Thymus (tissue), 11 donors: ENCODE measurements around the gene EPB42. TPM values are rescaled to one million over a fixed set of nuclear protein-coding genes. Genes with fewer than 3 reads are reported as not detected.
"Not testable (repeated sequence)": the region's sequence is repeated elsewhere in the genome, so short reads cannot be mapped to it uniquely, and the experiment has no call there.

ENCODE experiments used
- DNase-seq, 9 donors: peaks; one replicate each; pipeline ENCODE4 v3.0.0-alpha.2; 2013; ENCODE audit warnings: low spot score in 9 of 9, low read depth in 6 of 9, missing footprints in 1 of 9
- H3K27ac ChIP-seq, 2 donors: one replicate each; pipeline ENCODE4 v1.5.1; 2013; ENCODE audit warnings: control low read depth in 1 of 2, low read depth in 1 of 2, low read length in 1 of 2, mild to moderate bottlenecking in 1 of 2, moderate library complexity in 1 of 2
- H3K27me3 ChIP-seq, 2 donors: one replicate each; pipeline ENCODE4 v1.5.1; 2013; ENCODE audit warnings: low read length in 1 of 2; ENCODE audit not compliant: control insufficient read depth in 2 of 2, insufficient read depth in 1 of 2
- H3K36me3 ChIP-seq, 2 donors: one replicate each; pipeline ENCODE4 v1.5.1; 2013; ENCODE audit warnings: low read length in 1 of 2, mild to moderate bottlenecking in 1 of 2, moderate library complexity in 1 of 2; ENCODE audit not compliant: control insufficient read depth in 2 of 2, insufficient read depth in 2 of 2
- H3K4me1 ChIP-seq, 2 donors: one replicate each; pipeline ENCODE4 v1.5.1; 2013; ENCODE audit warnings: low read length in 2 of 2; ENCODE audit not compliant: control insufficient read depth in 2 of 2, insufficient read depth in 2 of 2
- H3K4me3 ChIP-seq, 2 donors: one replicate each; pipeline ENCODE4 v1.5.1; 2013; ENCODE audit warnings: low read length in 2 of 2, control low read depth in 1 of 2, mild to moderate bottlenecking in 1 of 2
- H3K9me3 ChIP-seq, 2 donors: one replicate each; pipeline ENCODE4 v1.5.1; 2013; ENCODE audit warnings: low read length in 1 of 2, mild to moderate bottlenecking in 1 of 2; ENCODE audit not compliant: control insufficient read depth in 2 of 2, insufficient read depth in 1 of 2
- WGBS: extraction: QIAGEN DNeasy Blood & Tissue Kit; methylation state at CpG from one replicate; pipeline ENCODE4 v1.1.7; 2013; 5-methylcytosine and 5-hydroxymethylcytosine counted together
- polyA plus RNA-seq: library from polyadenylated mRNA; stranded (reverse); fragments of 200-250 nt; gene quantifications from one replicate; pipeline ENCODE4 v1.2.3, GENCODE V29; 2013
- total RNA-seq: library from RNA; stranded (reverse); fragments of 120-200 nt; gene quantifications from one replicate; pipeline ENCODE4 v1.2.4, GENCODE V29; 2013
- donor health status: healthy.

EPB42 gene
- total and polyA plus RNA-seq, 2 donors = 0.21 to 2.8 TPM

GRCh38 chr15:43197773-43198172 is 23.0 kb downstream of the EPB42 start:
- not testable (repeated sequence) for H3K4me1 ChIP-seq, DNase-seq, H3K9me3 ChIP-seq, H3K4me3 ChIP-seq, H3K27me3 ChIP-seq, H3K27ac ChIP-seq
- WGBS = 95% methylated on average over 3 of the region's 3 CpGs
- H3K36me3 ChIP-seq = peaks cover 17 to 24% of the 10 kb centered on the region in 2 donors

- no peaks in the 10 kb centered on the region for H3K27me3 ChIP-seq
- no peaks in the 10 kb centered on the region for H3K4me1 ChIP-seq
- no peaks in the 10 kb centered on the region for H3K9me3 ChIP-seq
- no peak for DNase-seq
- H3K36me3 ChIP-seq = peaks cover 25 to 29% of the 10 kb centered on the region in 2 donors
- WGBS = 96% methylated on average over 10 of the region's 10 CpGs
- no peak overlapping the region for H3K27ac ChIP-seq
- no peak overlapping the region for H3K4me3 ChIP-seq
Observed at GRCh38 chr15:43196760-43197548, 23.9 kb downstream of the EPB42 start.

GRCh38 chr15:43194795-43195194 is 26.0 kb downstream of the EPB42 start:
- 97% methylated on average over 2 of the region's 2 CpGs for whole genome bisulfite sequencing
- H3K36me3 ChIP-seq = peaks cover 47% of the 10 kb centered on the region in 2 donors

GRCh38 chr15:43193710-43194109 is 27.1 kb downstream of the EPB42 start:
- no peak overlapping the region for H3K4me3 ChIP-seq
- no peaks in the 10 kb centered on the region for H3K4me1 ChIP-seq
- H3K27me3 ChIP-seq = no peaks in the 10 kb centered on the region
- 100% methylated on average over 2 of the region's 2 CpGs for WGBS
- no peak for DNase-seq
- no peaks in the 10 kb centered on the region for H3K9me3 ChIP-seq
- H3K27ac ChIP-seq = no peak overlapping the region
- peaks cover 52 to 54% of the 10 kb centered on the region in 2 donors for H3K36me3 ChIP-seq

More at GRCh38 chr15:43194795-43195194, 26.0 kb downstream of the EPB42 start:
- no peaks in the 10 kb centered on the region for H3K27me3 ChIP-seq
- H3K9me3 ChIP-seq = no peaks in the 10 kb centered on the region
- no peak overlapping the region for H3K4me3 ChIP-seq
- no peak for DNase-seq
- H3K27ac ChIP-seq = no peak overlapping the region
- H3K4me1 ChIP-seq = no peaks in the 10 kb centered on the region

GRCh38 chr15:43190178-43190577 is 30.6 kb downstream of the EPB42 start:
- H3K27ac ChIP-seq = no peak overlapping the region

GRCh38 chr15:43189296-43189695 is 31.5 kb downstream of the EPB42 start:
- no peak for DNase-seq
- no peak overlapping the region for H3K4me3 ChIP-seq
- H3K27ac ChIP-seq = no peak overlapping the region
- H3K9me3 ChIP-seq = no peaks in the 10 kb centered on the region
- H3K36me3 ChIP-seq = peaks cover 35 to 40% of the 10 kb centered on the region in 2 donors
- H3K4me1 ChIP-seq = peaks cover 4 to 16% of the 10 kb centered on the region in 2 donors
- no peaks in the 10 kb centered on the region for H3K27me3 ChIP-seq
- 96% methylated on average over 2 of the region's 2 CpGs for WGBS

More at GRCh38 chr15:43190178-43190577, 30.6 kb downstream of the EPB42 start:
- Histone ChIP-seq H3K4me3 (no peak overlapping the region), H3K36me3 (peaks cover 40 to 47% of the 10 kb centered on the region in 2 donors), H3K4me1 (peaks cover 0 to 7% of the 10 kb centered on the region in 2 donors), H3K9me3 (no peaks in the 10 kb centered on the region), H3K27me3 (no peaks in the 10 kb centered on the region)
- WGBS = 98% methylated on average over 1 of the region's 1 CpG
- no peak for DNase-seq

GRCh38 chr15:43187544-43188155 is 33.2 kb downstream of the EPB42 start:
- peak in 4 of 9 donors; percentile 29 to 67 (median 31) for DNase-seq
- Histone ChIP-seq H3K36me3 (peaks cover 28 to 34% of the 10 kb centered on the region in 2 donors), H3K4me3 (no peak overlapping the region), H3K27ac (no peak overlapping the region), H3K9me3 (no peaks in the 10 kb centered on the region), H3K27me3 (no peaks in the 10 kb centered on the region), H3K4me1 (peaks cover 4 to 17% of the 10 kb centered on the region in 2 donors)
- 93% methylated on average over 2 of the region's 2 CpGs for WGBS

GRCh38 chr15:43186003-43186353 is 34.8 kb downstream of the EPB42 start:
- Histone ChIP-seq H3K4me1 (peaks cover 4 to 17% of the 10 kb centered on the region in 2 donors), H3K36me3 (peaks cover 18% of the 10 kb centered on the region in 2 donors)

More at GRCh38 chr15:43186003-43186353, 34.8 kb downstream of the EPB42 start:
- Histone ChIP-seq H3K27ac (peak overlapping the region; percentile 87 to 97), H3K9me3 (no peaks in the 10 kb centered on the region), H3K4me3 (peak overlapping the region; percentile 70 to 94), H3K27me3 (no peaks in the 10 kb centered on the region)
- WGBS = 5% methylated on average over 13 of the region's 13 CpGs
- peak in 1 of 9 donors; percentile 38 for DNase-seq
